Bronchial epithelial cell (primary cell): ENCODE results near the gene ADAMTS17. TPM values are rescaled to one million over a fixed set of nuclear protein-coding genes. Genes with fewer than 3 reads are reported as not detected.

Experiments used
- DNase-seq: peaks from one replicate; pipeline ENCODE4 v3.0.0-alpha.2; 2010; ENCODE audit warnings: low read depth
- FAIRE-seq: peaks from 2 replicates; lab custom pipeline; 2011; peaks lifted over from hg19 to GRCh38; lab: Jason Lieb, UNC
- H3K27me3 ChIP-seq: 2 replicates; pipeline ENCODE4 v1.5.1; 2011; ENCODE audit warnings: low read length; ENCODE audit not compliant: control insufficient read depth, insufficient read depth
- H3K36me3 ChIP-seq: 2 replicates; pipeline ENCODE4 v1.5.1; 2011; ENCODE audit warnings: low read length; ENCODE audit not compliant: control insufficient read depth, insufficient read depth
- H3K4me3 ChIP-seq: 2 replicates; pipeline ENCODE4 v1.5.1; 2011; ENCODE audit warnings: mild to moderate bottlenecking, low read depth, low read length, control low read depth
- CTCF ChIP-seq: IDR thresholded peaks from 2 replicates; pipeline ENCODE4 v1.5.1; 2011; ENCODE audit warnings: mild to moderate bottlenecking, moderate library complexity, low read length, control low read depth, inconsistent platforms; ENCODE audit not compliant: insufficient read depth, severe bottlenecking
- total RNA-seq: library from RNA; depleted of rRNA; stranded (reverse); fragments of >200 nt; gene quantifications from 2 replicates; pipeline ENCODE4 v1.2.1, GENCODE V29; 2014

ADAMTS17 gene
- total RNA-seq, 1 donor from 2014 or later, result 1.1 TPM

GRCh38 chr15:100163961-100164360 lies 177.8 kb downstream of the ADAMTS17 start:
- H3K4me3 ChIP-seq, result no peak overlapping the region
- DNase-seq (no peak), FAIRE-seq (peak; percentile 72)
- no peaks in the 10 kb centered on the region for H3K27me3 ChIP-seq
- TF ChIP-seq CTCF, result no peak
- no peaks in the 10 kb centered on the region for H3K36me3 ChIP-seq

GRCh38 chr15:100160953-100161352 lies 180.8 kb downstream of the ADAMTS17 start:
- H3K27me3 ChIP-seq, result no peaks in the 10 kb centered on the region
- DNase-seq, result no peak
- no peak for TF ChIP-seq CTCF
- H3K36me3 ChIP-seq, result no peaks in the 10 kb centered on the region
- no peak for FAIRE-seq
- no peak overlapping the region for H3K4me3 ChIP-seq

GRCh38 chr15:100159436-100159835 lies 182.3 kb downstream of the ADAMTS17 start:
- TF ChIP-seq CTCF, result no peak
- H3K4me3 ChIP-seq, result no peak overlapping the region
- FAIRE-seq (no peak), DNase-seq (no peak)
- H3K27me3 ChIP-seq, result no peaks in the 10 kb centered on the region
- no peaks in the 10 kb centered on the region for H3K36me3 ChIP-seq

GRCh38 chr15:100158356-100158755 lies 183.4 kb downstream of the ADAMTS17 start:
- no peaks in the 10 kb centered on the region for H3K36me3 ChIP-seq
- no peak overlapping the region for H3K4me3 ChIP-seq
- no peak for TF ChIP-seq CTCF
- no peak for DNase-seq
- no peak for FAIRE-seq
- H3K27me3 ChIP-seq, result no peaks in the 10 kb centered on the region

- no peaks in the 10 kb centered on the region for H3K27me3 ChIP-seq
- TF ChIP-seq CTCF, result no peak
- no peaks in the 10 kb centered on the region for H3K36me3 ChIP-seq
- DNase-seq (no peak), FAIRE-seq (no peak)
- no peak overlapping the region for H3K4me3 ChIP-seq
These were observed 185.6 kb downstream of the ADAMTS17 start for GRCh38 chr15:100156201-100156600.

GRCh38 chr15:100154338-100154737 lies 187.4 kb downstream of the ADAMTS17 start:
- Histone ChIP-seq H3K27me3 (no peaks in the 10 kb centered on the region), H3K4me3 (no peak overlapping the region), H3K36me3 (no peaks in the 10 kb centered on the region)
- DNase-seq (no peak), FAIRE-seq (peak; percentile 58)
- no peak for TF ChIP-seq CTCF
